ENCODE data around the gene STPG4.

GRCh38 chr2:47041891-47042684 is 113.0 kb downstream of the STPG4 start:
- TF ChIP-seq EZH2 (IDR thresholded peaks at IDR 0.05) (no peak), POLR2AphosphoS5 (IDR thresholded peaks at IDR 0.05; ENCODE audit: borderline replicate concordance, low read depth, low read length) (no peak)

All from SK-N-MC (cell line).